Brain microvascular endothelial cell (primary cell): ENCODE results near the gene ACYP1.
A peak's percentile ranks its signal among the peaks of the same experiment; 100 is the strongest.

Source experiments
- DNase-seq: peaks from one replicate; pipeline ENCODE4 v3.0.0-alpha.2; 2020
- H3K27ac ChIP-seq: fragments of 250-450 bp; sonication (Bioruptor Pico); 2 replicates; pipeline ENCODE4 v1.5.1; 2020; ENCODE audit warnings: mild to moderate bottlenecking, moderate library complexity
- H3K27me3 ChIP-seq: fragments of 250-450 bp; sonication (Bioruptor Pico); replicated peaks from 2 replicates; pipeline ENCODE4 v1.5.1; 2020; ENCODE audit warnings: mild to moderate bottlenecking
- H3K36me3 ChIP-seq: fragments of 250-450 bp; sonication (Bioruptor Pico); replicated peaks from 2 replicates; pipeline ENCODE4 v1.5.1; 2020; ENCODE audit warnings: mild to moderate bottlenecking
- H3K4me3 ChIP-seq: 2 replicates; pipeline ENCODE4 v1.5.1; 2011; ENCODE audit warnings: low read depth, mild to moderate bottlenecking, control low read depth, low read length, moderate library complexity
- CTCF ChIP-seq: IDR thresholded peaks from 2 replicates; pipeline ENCODE4 v1.5.1; 2011; ENCODE audit warnings: low read depth, mild to moderate bottlenecking, moderate library complexity, low read length, control low read depth, inconsistent platforms; ENCODE audit errors: missing control alignments
- in situ Hi-C: cut with HindIII; loops from 2 replicates; pipeline ENCODE4 v1.10.0; 2017; ENCODE audit warnings: low sequenced_read_pairs, low pct_ligation_motif_present

ACYP1 gene

GRCh38 chr14:75060420-75060819, 3.4 kb downstream of the ACYP1 start:
- in situ Hi-C loops = no loop called here
- TF ChIP-seq CTCF = no peak
- Histone ChIP-seq H3K36me3 (no peaks in the 10 kb centered on the region), H3K4me3 (no peak overlapping the region), H3K27me3 (no peaks in the 10 kb centered on the region), H3K27ac (no peak overlapping the region)
- DNase-seq = no peak

- no peak for DNase-seq
- Histone ChIP-seq H3K27me3 (no peaks in the 10 kb centered on the region), H3K4me3 (no peak overlapping the region), H3K27ac (no peak overlapping the region), H3K36me3 (no peaks in the 10 kb centered on the region)
- no peak for TF ChIP-seq CTCF
- in situ Hi-C loops = no loop called here
Measured at GRCh38 chr14:75059642-75060041, 4.2 kb downstream of the ACYP1 start.

- Histone ChIP-seq H3K36me3 (no peaks in the 10 kb centered on the region), H3K4me3 (no peak overlapping the region), H3K27ac (no peak overlapping the region), H3K27me3 (no peaks in the 10 kb centered on the region)
- TF ChIP-seq CTCF = no peak
- DNase-seq = no peak
- in situ Hi-C loops = no loop called here
Measured at GRCh38 chr14:75054421-75054820, 9.4 kb downstream of the ACYP1 start.

GRCh38 chr14:75053396-75054291, 10.2 kb downstream of the ACYP1 start:
- H3K27ac ChIP-seq = no peak overlapping the region
- no peaks in the 10 kb centered on the region for H3K36me3 ChIP-seq
- H3K27me3 ChIP-seq = no peaks in the 10 kb centered on the region
- DNase-seq = no peak
- H3K4me3 ChIP-seq = no peak overlapping the region
- in situ Hi-C loops = no loop called here
- no peak for TF ChIP-seq CTCF

GRCh38 chr14:75051556-75051899, 12.3 kb downstream of the ACYP1 start:
- in situ Hi-C loops = no loop called here
- Histone ChIP-seq H3K27ac (no peak overlapping the region), H3K27me3 (no peaks in the 10 kb centered on the region), H3K4me3 (peak overlapping the region; percentile 67), H3K36me3 (no peaks in the 10 kb centered on the region)
- no peak for TF ChIP-seq CTCF
- no peak for DNase-seq

- peak within 1 kb of the TSS; percentile 69 for H3K27ac ChIP-seq
- no peaks in the 10 kb centered on the region for H3K36me3 ChIP-seq
- no peak for TF ChIP-seq CTCF
- peak within 1 kb of the TSS; percentile 67 for H3K4me3 ChIP-seq
- DNase-seq = peak; percentile 38
- H3K27me3 ChIP-seq = no peaks in the 10 kb centered on the region
- in situ Hi-C loops = no loop called here
Measured at GRCh38 chr14:75050852-75051555, 12.8 kb downstream of the ACYP1 start, which contains the start of gene MLH3. Gene MLH3 (minus strand): TSS chr14:75051467. CDS start chr14:75049655, 1,812 bp downstream.
